B cell (primary cell): ENCODE data around the gene NEGR1. TPM values are rescaled to one million over a fixed set of nuclear protein-coding genes. Genes with fewer than 3 reads are reported as not detected.

ENCODE experiments used
- ATAC-seq: fragments of 200-7000 bp; cut with Tn5 transposase; one replicate; pipeline ENCODE4 v1.10.0; 2021; ENCODE audit warnings: low read depth, mild to moderate bottlenecking, moderate number of reproducible peaks, moderate library complexity
- CTCF ChIA-PET: fragments of 350-600 bp; sonication (Branson Sonifier 250); formaldehyde crosslinking; loops from one replicate; lab custom pipeline; 2021; ENCODE audit warnings: antibody characterized with exemption, inconsistent platforms; lab: Charles Lee
- POLR2A ChIA-PET: fragments of 350-600 bp; sonication (Branson Sonifier 250); formaldehyde crosslinking; loops from one replicate; lab custom pipeline; 2021; ENCODE audit warnings: antibody characterized with exemption; lab: Charles Lee
- DNase-seq: peaks from one replicate; pipeline ENCODE4 v3.0.0; 2013
- H2AFZ ChIP-seq: 2 replicates; pipeline ENCODE4 v1.6.1; 2012; ENCODE audit warnings: mild to moderate bottlenecking, low read depth, low read length; ENCODE audit not compliant: insufficient read depth, poor library complexity, severe bottlenecking
- H3K27ac ChIP-seq, 2 donors: 1 replicate in 1 of 2; 2 replicates in 1 of 2; pipeline ENCODE4 v1.5.1; 2012 to 2013; ENCODE audit warnings: low read length in 2 of 2, mild to moderate bottlenecking in 2 of 2, moderate library complexity in 1 of 2
- H3K27me3 ChIP-seq, 4 experiments: fragments of 200-600 bp in 1 of 4; sonication (generic) in 1 of 4; replicated peaks in 1 of 4; 1 replicate in 2 of 4; 2 replicates in 2 of 4; pipeline versions ENCODE4 v1.6.1 to v1.7.0; 2013 to 2016; ENCODE audit warnings: low read length in 3 of 4, mild to moderate bottlenecking in 2 of 4, mixed read lengths in 1 of 4, moderate library complexity in 1 of 4; ENCODE audit not compliant: insufficient read depth in 4 of 4, control insufficient read depth in 3 of 4; ENCODE audit errors: control extremely low read depth in 1 of 4
- H3K36me3 ChIP-seq, 2 experiments: replicated peaks in 1 of 2; 1 replicate in 1 of 2; 2 replicates in 1 of 2; pipeline versions ENCODE4 v1.6.1 to v1.7.1; 2013; ENCODE audit warnings: low read length in 1 of 2; ENCODE audit not compliant: insufficient read depth in 2 of 2, control insufficient read depth in 1 of 2; ENCODE audit errors: control extremely low read depth in 1 of 2, extremely low read depth in 1 of 2
- H3K4me1 ChIP-seq, 2 donors: fragments of 200-600 bp in 1 of 2; sonication (generic) in 1 of 2; 1 replicate in 1 of 2; 2 replicates in 1 of 2; pipeline versions ENCODE4 v1.5.1 to v1.6.1; 2013 to 2017; ENCODE audit warnings: low read length in 2 of 2; ENCODE audit not compliant: control insufficient read depth in 2 of 2, insufficient read depth in 2 of 2
- H3K4me2 ChIP-seq: replicated peaks from 2 replicates; pipeline ENCODE3; 2012; ENCODE audit warnings: mild to moderate bottlenecking, low read depth, low read length; ENCODE audit not compliant: poor library complexity, severe bottlenecking
- H3K4me3 ChIP-seq, 5 experiments: fragments of 200-600 bp in 1 of 5; sonication (generic) in 1 of 5; 1 replicate in 3 of 5; 2 replicates in 2 of 5; pipeline versions ENCODE4 v1.5.1 to v1.7.0; 2011 to 2016; ENCODE audit warnings: low read length in 4 of 5, mild to moderate bottlenecking in 4 of 5, low read depth in 2 of 5, control low read depth in 1 of 5, moderate library complexity in 1 of 5; ENCODE audit not compliant: insufficient read depth in 1 of 5; ENCODE audit errors: control extremely low read depth in 1 of 5, extremely low read depth in 1 of 5
- H3K79me2 ChIP-seq: fragments of 200-600 bp; sonication (generic); one replicate; pipeline ENCODE4 v1.6.0; 2016; ENCODE audit warnings: low read length; ENCODE audit not compliant: control insufficient read depth, insufficient read depth
- H3K9ac ChIP-seq: fragments of 200-600 bp; sonication (generic); 2 replicates; pipeline ENCODE4 v1.6.1; 2017; ENCODE audit warnings: mild to moderate bottlenecking, low read length, moderate library complexity
- H3K9me3 ChIP-seq, 3 donors: one replicate each; pipeline versions ENCODE4 v1.6.1 to v1.7.1; 2013; ENCODE audit warnings: low read length in 2 of 3; ENCODE audit not compliant: control insufficient read depth in 2 of 3, insufficient read depth in 1 of 3; ENCODE audit errors: control extremely low read depth in 1 of 3
- H4K20me1 ChIP-seq: 2 replicates; pipeline ENCODE4 v1.6.0; 2012; ENCODE audit warnings: mild to moderate bottlenecking, low read length; ENCODE audit not compliant: insufficient read depth, control insufficient read depth, poor library complexity, severe bottlenecking
- H3K27ac Mint-ChIP-seq: one replicate; pipeline ENCODE4 v1.8.0; 2021; ENCODE audit warnings: mixed read lengths
- H3K27me3 Mint-ChIP-seq: one replicate; pipeline ENCODE4 v1.8.0; 2021; ENCODE audit warnings: mixed read lengths
- H3K4me1 Mint-ChIP-seq: one replicate; pipeline ENCODE4 v1.8.0; 2021; ENCODE audit warnings: mixed read lengths
- H3K4me3 Mint-ChIP-seq: one replicate; pipeline ENCODE4 v1.8.0; 2021; ENCODE audit warnings: mixed read lengths
- H3K9me3 Mint-ChIP-seq: one replicate; pipeline ENCODE4 v1.8.0; 2022; ENCODE audit warnings: mixed read lengths; ENCODE audit not compliant: insufficient read depth
- EZH2 ChIP-seq: IDR thresholded peaks from 2 replicates; pipeline ENCODE4 v1.6.1; 2012; ENCODE audit warnings: borderline replicate concordance, low read depth, mild to moderate bottlenecking, moderate library complexity, low read length; ENCODE audit not compliant: insufficient read depth, poor library complexity, severe bottlenecking
- WGBS: methylation state at CpG from one replicate; pipeline ENCODE4 v1.1.5; 2013; ENCODE audit warnings: missing lambda C conversion rate; ENCODE audit not compliant: insufficient coverage; 5-methylcytosine and 5-hydroxymethylcytosine counted together
- intact Hi-C: fragments of 100-400 bp; cut with micrococcal nuclease; formaldehyde crosslinking; loops from one replicate; pipeline ENCODE4 v1.10.0; 2022
- polyA plus RNA-seq: library from polyadenylated mRNA; depleted of rRNA; stranded (reverse); fragments of >200 nt; gene quantifications from 2 replicates; pipeline ENCODE4 v1.2.3, GENCODE V29; 2012
- total RNA-seq, 2 donors: library from RNA; stranded (reverse); fragments of 120-200 nt in 1 of 2; gene quantifications; 1 replicate in 1 of 2; 2 replicates in 1 of 2; pipeline versions ENCODE4 v1.2.3 to v1.2.4, GENCODE V29; 2013 to 2022
- TF ChIP-seq, protein P1 (sequence below): fragments of 200-600 bp; IDR thresholded peaks from one replicate; pipeline ENCODE4 v1.8.0; 2022; ENCODE audit warnings: antibody characterized with exemption, mild to moderate bottlenecking

Gene NEGR1
- total and polyA plus RNA-seq, 2 donors (not counting 1 experiment from before 2014, with no cell fraction given): 0.01 TPM; not detected in 1

DNA sequence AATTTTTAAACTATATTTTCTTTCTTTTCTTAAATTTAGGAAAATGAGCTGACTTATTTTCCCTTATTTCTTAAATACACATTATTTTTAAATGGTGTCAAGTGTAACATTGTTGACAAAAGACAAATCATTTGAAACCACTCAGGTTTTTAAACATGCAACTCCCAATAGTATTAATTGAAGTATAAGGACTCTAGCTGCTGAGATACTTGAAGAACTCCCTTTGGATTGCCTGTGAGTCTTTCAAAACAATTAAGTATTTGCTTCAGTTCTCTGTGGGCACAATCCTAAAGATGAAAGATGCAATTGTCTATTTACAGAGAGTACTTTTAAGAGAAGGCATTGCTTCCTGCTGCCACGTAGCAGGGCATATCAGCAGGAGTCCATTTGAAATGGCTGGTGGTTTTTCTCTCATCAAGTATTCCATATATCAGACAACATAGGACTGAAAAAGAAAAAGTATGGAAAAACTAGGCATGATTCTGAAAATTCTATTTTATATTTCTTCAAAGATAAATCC is 373.4 kb downstream of the NEGR1 start:
- ChIA-PET CTCF (no interaction called here), POLR2A (no interaction called here)
- Histone ChIP-seq H3K4me1 (no peaks in the 10 kb centered on the region), H3K36me3 (no peaks in the 10 kb centered on the region), H3K27ac (no peak overlapping the region), H3K4me2 (no peak overlapping the region), H2AFZ (no peak overlapping the region), H3K4me3 (no peak overlapping the region), H3K9ac (no peak overlapping the region), H3K9me3 (no peaks in the 10 kb centered on the region), H3K27me3 (no peaks in the 10 kb centered on the region), H3K79me2 (no peaks in the 10 kb centered on the region), H4K20me1 (no peaks in the 10 kb centered on the region)
- no CpG with 5 or more reads among the region's 1 CpG for WGBS
- Mint-ChIP-seq H3K9me3 (no peaks in the 10 kb centered on the region), H3K27me3 (no peaks in the 10 kb centered on the region), H3K4me1 (no peaks in the 10 kb centered on the region), H3K4me3 (no peak overlapping the region), H3K27ac (no peak overlapping the region)
- DNase-seq: no peak
- no peak for ATAC-seq
- intact Hi-C loops: no loop called here
- TF ChIP-seq EZH2: no peak
- TF ChIP-seq, protein P1, sequence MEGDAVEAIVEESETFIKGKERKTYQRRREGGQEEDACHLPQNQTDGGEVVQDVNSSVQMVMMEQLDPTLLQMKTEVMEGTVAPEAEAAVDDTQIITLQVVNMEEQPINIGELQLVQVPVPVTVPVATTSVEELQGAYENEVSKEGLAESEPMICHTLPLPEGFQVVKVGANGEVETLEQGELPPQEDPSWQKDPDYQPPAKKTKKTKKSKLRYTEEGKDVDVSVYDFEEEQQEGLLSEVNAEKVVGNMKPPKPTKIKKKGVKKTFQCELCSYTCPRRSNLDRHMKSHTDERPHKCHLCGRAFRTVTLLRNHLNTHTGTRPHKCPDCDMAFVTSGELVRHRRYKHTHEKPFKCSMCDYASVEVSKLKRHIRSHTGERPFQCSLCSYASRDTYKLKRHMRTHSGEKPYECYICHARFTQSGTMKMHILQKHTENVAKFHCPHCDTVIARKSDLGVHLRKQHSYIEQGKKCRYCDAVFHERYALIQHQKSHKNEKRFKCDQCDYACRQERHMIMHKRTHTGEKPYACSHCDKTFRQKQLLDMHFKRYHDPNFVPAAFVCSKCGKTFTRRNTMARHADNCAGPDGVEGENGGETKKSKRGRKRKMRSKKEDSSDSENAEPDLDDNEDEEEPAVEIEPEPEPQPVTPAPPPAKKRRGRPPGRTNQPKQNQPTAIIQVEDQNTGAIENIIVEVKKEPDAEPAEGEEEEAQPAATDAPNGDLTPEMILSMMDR: no peak

GRCh38 chr1:71908303-71908702 is 374.0 kb downstream of the NEGR1 start:
- WGBS: no CpG with 5 or more reads among the region's 1 CpG
- ChIA-PET POLR2A (no interaction called here), CTCF (no interaction called here)
- H3K79me2 ChIP-seq: no peaks in the 10 kb centered on the region
- Mint-ChIP-seq H3K4me3 (no peak overlapping the region), H3K4me1 (no peaks in the 10 kb centered on the region), H3K27ac (no peak overlapping the region), H3K9me3 (no peaks in the 10 kb centered on the region), H3K27me3 (no peaks in the 10 kb centered on the region)
- no peaks in the 10 kb centered on the region for H3K9me3 ChIP-seq
- H3K9ac ChIP-seq: no peak overlapping the region
- DNase-seq (no peak), ATAC-seq (no peak)
- intact Hi-C loops: no loop called here
- no peaks in the 10 kb centered on the region for H3K36me3 ChIP-seq
- H3K4me2 ChIP-seq: no peak overlapping the region
- H3K4me3 ChIP-seq: no peak overlapping the region
- H4K20me1 ChIP-seq: no peaks in the 10 kb centered on the region
- no peaks in the 10 kb centered on the region for H3K27me3 ChIP-seq
- TF ChIP-seq, protein P1: no peak
- TF ChIP-seq EZH2: no peak
- H3K4me1 ChIP-seq: no peaks in the 10 kb centered on the region
- no peak overlapping the region for H3K27ac ChIP-seq
- H2AFZ ChIP-seq: no peak overlapping the region
